Measurements from ENCODE around the gene C11orf68.

C11orf68 gene

DNA sequence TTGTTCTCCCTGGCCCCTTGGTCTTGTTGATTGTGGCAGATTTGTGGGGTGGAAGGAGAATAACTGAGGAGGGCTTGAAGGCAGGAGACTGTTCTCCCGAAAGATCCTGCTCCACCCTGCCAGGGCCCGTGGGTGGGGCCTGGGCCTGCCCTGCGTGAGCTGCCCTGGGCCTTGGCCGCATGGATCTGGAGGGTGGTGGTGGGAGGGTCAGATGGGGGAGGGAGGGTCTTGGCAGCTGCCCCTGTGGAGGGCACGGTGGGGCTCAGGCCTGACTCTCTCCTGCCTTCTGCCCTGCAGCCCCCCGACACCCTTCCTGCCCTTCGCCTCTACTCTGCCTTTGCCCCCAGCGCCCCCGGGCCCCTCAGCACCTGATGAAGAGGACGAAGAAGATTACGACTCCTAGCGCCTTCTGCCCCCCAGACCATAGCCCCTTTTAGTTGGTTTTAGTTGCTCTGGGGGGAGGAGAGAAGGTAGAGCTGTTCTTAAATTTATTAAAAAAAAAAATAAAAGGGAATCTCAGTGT, 2.2 kb upstream of the C11orf68 start:
- Histone ChIP-seq H3K27me3 (ENCODE audit: insufficient read depth, low read length) (no peaks in the 10 kb centered on the region), H3K79me2 (ENCODE audit: insufficient read depth, low read length) (no peaks in the 10 kb centered on the region), H3K9ac (ENCODE audit: low read length) (no peak overlapping the region), H3K36me3 (ENCODE audit: insufficient read depth, low read length) (0 out of 2 replicates have a peak, but pooled peaks cover 3% of the 10 kb centered on the region), H3K9me2 (ENCODE audit: low read depth, low read length) (no peaks in the 10 kb centered on the region), H3K27ac (ENCODE audit: low read depth, low read length, poor library complexity, severe bottlenecking) (no peak overlapping the region), H3K9me3 (ENCODE audit: low read length) (no peaks in the 10 kb centered on the region), H2AFZ (ENCODE audit: low read length) (no peak overlapping the region), H3K4me1 (ENCODE audit: insufficient read depth, low read length, severe bottlenecking) (peaks cover 24% of the 10 kb centered on the region), H4K20me1 (ENCODE audit: insufficient read depth, low read length) (no peaks in the 10 kb centered on the region), H3K4me3 (ENCODE audit: low read depth, low read length, poor library complexity, severe bottlenecking) (no peak overlapping the region), H3K4me2 (ENCODE audit: low read length) (no peak overlapping the region), H3F3A (ENCODE audit: insufficient read depth, low read length) (no peaks in the 10 kb centered on the region)
- TF ChIP-seq EZH2 (IDR thresholded peaks at IDR 0.05; ENCODE audit: borderline replicate concordance, low read length): no peak
- no peak for TF ChIP-seq CTCF (IDR thresholded peaks at IDR 0.05; ENCODE audit: low read length)

- Histone ChIP-seq H3K36me3 (ENCODE audit: insufficient read depth, low read length) (0 out of 2 replicates have a peak, but pooled peaks cover 3% of the 10 kb centered on the region), H3K27ac (ENCODE audit: low read depth, low read length, poor library complexity, severe bottlenecking) (no peak overlapping the region), H3K4me3 (ENCODE audit: low read depth, low read length, poor library complexity, severe bottlenecking) (peak overlapping the region; percentile 85), H4K20me1 (ENCODE audit: insufficient read depth, low read length) (no peaks in the 10 kb centered on the region), H3K27me3 (ENCODE audit: insufficient read depth, low read length) (no peaks in the 10 kb centered on the region), H3K79me2 (ENCODE audit: insufficient read depth, low read length) (no peaks in the 10 kb centered on the region), H3K9ac (ENCODE audit: low read length) (peak overlapping the region; percentile 66), H2AFZ (ENCODE audit: low read length) (no peak overlapping the region), H3K9me2 (ENCODE audit: low read depth, low read length) (no peaks in the 10 kb centered on the region), H3K4me2 (ENCODE audit: low read length) (peak overlapping the region; percentile 86), H3K4me1 (ENCODE audit: insufficient read depth, low read length, severe bottlenecking) (peaks cover 24% of the 10 kb centered on the region), H3F3A (ENCODE audit: insufficient read depth, low read length) (no peaks in the 10 kb centered on the region), H3K9me3 (ENCODE audit: low read length) (no peaks in the 10 kb centered on the region)
- TF ChIP-seq CTCF (IDR thresholded peaks at IDR 0.05; ENCODE audit: low read length) (no peak), EZH2 (IDR thresholded peaks at IDR 0.05; ENCODE audit: borderline replicate concordance, low read length) (no peak)
Observed at GRCh38 chr11:65920372-65920802, 1.5 kb upstream of the C11orf68 start.

DNA sequence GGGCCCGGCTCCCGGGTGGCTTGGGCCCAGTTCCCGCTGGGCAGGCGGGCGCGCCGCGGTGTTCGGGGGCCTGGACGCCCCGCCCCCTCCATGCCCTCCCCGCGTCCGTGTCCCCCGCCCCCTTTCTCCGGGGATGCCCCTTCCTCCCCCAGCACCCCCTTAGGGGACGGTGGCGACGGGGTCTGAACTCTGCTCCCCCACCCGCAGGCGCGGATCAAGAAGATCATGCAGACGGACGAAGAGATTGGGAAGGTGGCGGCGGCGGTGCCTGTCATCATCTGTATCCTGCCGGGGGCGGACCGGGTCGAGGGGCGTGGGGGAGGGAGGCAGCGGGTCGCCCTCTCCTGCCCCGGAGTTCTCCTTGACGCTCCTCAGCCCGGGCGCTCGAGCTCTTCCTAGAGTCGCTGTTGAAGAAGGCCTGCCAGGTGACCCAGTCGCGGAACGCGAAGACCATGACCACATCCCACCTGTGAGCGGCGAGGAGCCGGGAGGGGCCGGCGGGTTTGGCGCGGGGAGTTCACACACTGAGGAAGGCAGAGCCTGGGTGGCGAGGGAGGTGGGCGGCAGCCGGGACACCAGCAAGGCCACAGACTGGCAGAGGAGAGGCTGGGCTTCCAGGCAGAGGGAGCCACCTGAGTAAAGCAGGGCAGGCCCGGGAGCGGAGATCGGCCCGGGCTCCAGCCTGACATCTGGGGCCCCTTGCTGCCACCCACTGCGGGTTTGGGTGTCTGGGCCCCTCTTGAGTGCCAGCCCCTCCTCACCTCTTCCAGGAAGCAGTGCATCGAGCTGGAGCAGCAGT, 910 bp upstream of the C11orf68 start:
- Histone ChIP-seq H3K9me3 (ENCODE audit: low read length) (no peaks in the 10 kb centered on the region), H3K36me3 (ENCODE audit: insufficient read depth, low read length) (0 out of 2 replicates have a peak, but pooled peaks cover 3% of the 10 kb centered on the region), H3K27ac (ENCODE audit: low read depth, low read length, poor library complexity, severe bottlenecking) (no peak overlapping the region), H3K79me2 (ENCODE audit: insufficient read depth, low read length) (no peaks in the 10 kb centered on the region), H3K4me3 (ENCODE audit: low read depth, low read length, poor library complexity, severe bottlenecking) (peak overlapping the region; percentile 85), H3K9ac (ENCODE audit: low read length) (peak overlapping the region; percentile 66), H4K20me1 (ENCODE audit: insufficient read depth, low read length) (no peaks in the 10 kb centered on the region), H3K9me2 (ENCODE audit: low read depth, low read length) (no peaks in the 10 kb centered on the region), H3K4me2 (ENCODE audit: low read length) (peak overlapping the region; percentile 86), H3F3A (ENCODE audit: insufficient read depth, low read length) (no peaks in the 10 kb centered on the region), H2AFZ (ENCODE audit: low read length) (no peak overlapping the region), H3K27me3 (ENCODE audit: insufficient read depth, low read length) (no peaks in the 10 kb centered on the region), H3K4me1 (ENCODE audit: insufficient read depth, low read length, severe bottlenecking) (peaks cover 24% of the 10 kb centered on the region)
- TF ChIP-seq CTCF (IDR thresholded peaks at IDR 0.05; ENCODE audit: low read length) (no peak), EZH2 (IDR thresholded peaks at IDR 0.05; ENCODE audit: borderline replicate concordance, low read length) (no peak)

All from OCI-LY1 (cell line).